HEK293 (cell line): ENCODE data around the gene UBB.
A peak's percentile ranks its signal among the peaks of the same experiment; 100 is the strongest.

Experiments used
- MZF1 ChIP-seq: fragments of 450-650 bp; formaldehyde crosslinking; IDR thresholded peaks from 2 replicates; pipeline ENCODE4 v1.5.1; 2017; ENCODE audit warnings: missing biosample characterization, missing genetic modification characterization, borderline replicate concordance
- SCRT2 ChIP-seq: fragments of 450-650 bp; formaldehyde crosslinking; IDR thresholded peaks from 2 replicates; pipeline ENCODE4 v1.5.1; 2016; ENCODE audit warnings: missing biosample characterization, missing genetic modification characterization
- SP2 ChIP-seq: fragments of 450-650 bp; formaldehyde crosslinking; IDR thresholded peaks from 2 replicates; pipeline ENCODE4 v1.5.1; 2016; ENCODE audit warnings: missing biosample characterization, missing genetic modification characterization
- ZFP69B ChIP-seq: fragments of 450-650 bp; formaldehyde crosslinking; IDR thresholded peaks from 2 replicates; pipeline ENCODE4 v1.5.1; 2016; ENCODE audit warnings: missing biosample characterization, missing genetic modification characterization
- ZNF10 ChIP-seq: fragments of 450-650 bp; formaldehyde crosslinking; IDR thresholded peaks from 2 replicates; pipeline ENCODE4 v1.5.1; 2017; ENCODE audit warnings: missing biosample characterization, missing genetic modification characterization
- ZNF202 ChIP-seq: fragments of 450-650 bp; formaldehyde crosslinking; IDR thresholded peaks from 2 replicates; pipeline ENCODE4 v1.5.1; 2016; ENCODE audit warnings: missing biosample characterization, missing genetic modification characterization, borderline replicate concordance
- ZNF266 ChIP-seq: fragments of 450-650 bp; formaldehyde crosslinking; IDR thresholded peaks from 2 replicates; pipeline ENCODE4 v1.5.1; 2016; ENCODE audit warnings: missing biosample characterization, missing genetic modification characterization, low read depth
- ZNF394 ChIP-seq: fragments of 450-650 bp; formaldehyde crosslinking; IDR thresholded peaks from 2 replicates; pipeline ENCODE4 v1.5.1; 2016; ENCODE audit warnings: missing biosample characterization, missing genetic modification characterization, mild to moderate bottlenecking, moderate library complexity, borderline replicate concordance
- ZNF514 ChIP-seq: fragments of 450-650 bp; formaldehyde crosslinking; IDR thresholded peaks from 2 replicates; pipeline ENCODE4 v1.5.1; 2016; ENCODE audit warnings: missing biosample characterization, missing genetic modification characterization
- ZNF521 ChIP-seq: fragments of 450-650 bp; formaldehyde crosslinking; IDR thresholded peaks from 2 replicates; pipeline ENCODE4 v1.5.1; 2017; ENCODE audit warnings: missing biosample characterization, mild to moderate bottlenecking, missing genetic modification characterization
- ZNF529 ChIP-seq: fragments of 450-650 bp; formaldehyde crosslinking; IDR thresholded peaks from 2 replicates; pipeline ENCODE4 v1.5.1; 2017; ENCODE audit warnings: missing genetic modification characterization, missing biosample characterization; ENCODE audit not compliant: insufficient replicate concordance
- ZNF549 ChIP-seq: fragments of 450-650 bp; IDR thresholded peaks from 2 replicates; pipeline ENCODE4 v1.5.1; 2018; ENCODE audit warnings: missing biosample characterization, missing genetic modification characterization, mild to moderate bottlenecking, inconsistent platforms, moderate library complexity
- TF ChIP-seq, protein P1 (sequence below): fragments of 450-650 bp; formaldehyde crosslinking; IDR thresholded peaks from 2 replicates; pipeline ENCODE4 v1.5.1; 2016; ENCODE audit warnings: missing biosample characterization, missing genetic modification characterization, borderline replicate concordance
- TF ChIP-seq, protein P2 (sequence below): fragments of 450-650 bp; formaldehyde crosslinking; conservative IDR thresholded peaks from 2 replicates; pipeline ENCODE4 v1.5.1; 2016; ENCODE audit warnings: low read depth, missing biosample characterization, missing genetic modification characterization
- TF ChIP-seq, protein P3 (sequence below): fragments of 450-650 bp; formaldehyde crosslinking; IDR thresholded peaks from 2 replicates; pipeline ENCODE4 v1.5.1; 2016; ENCODE audit warnings: missing biosample characterization, missing genetic modification characterization
- TF ChIP-seq, protein P4 (sequence below): fragments of 450-650 bp; formaldehyde crosslinking; IDR thresholded peaks from 2 replicates; pipeline ENCODE4 v1.5.1; 2016; ENCODE audit warnings: missing biosample characterization, missing genetic modification characterization
- TF ChIP-seq, protein P5 (sequence below): fragments of 450-650 bp; formaldehyde crosslinking; IDR thresholded peaks from 2 replicates; pipeline ENCODE4 v1.5.1; 2016; ENCODE audit warnings: missing biosample characterization, missing genetic modification characterization
- TF ChIP-seq, protein P6 (sequence below): fragments of 450-650 bp; formaldehyde crosslinking; IDR thresholded peaks from 2 replicates; pipeline ENCODE4 v1.5.1; 2016; ENCODE audit warnings: missing biosample characterization, missing genetic modification characterization
- TF ChIP-seq, protein P7 (sequence below): fragments of 450-650 bp; formaldehyde crosslinking; IDR thresholded peaks from 2 replicates; pipeline ENCODE4 v1.5.0; 2017; ENCODE audit warnings: missing biosample characterization, missing genetic modification characterization, borderline replicate concordance
- TF ChIP-seq, protein P8 (sequence below): fragments of 450-650 bp; formaldehyde crosslinking; IDR thresholded peaks from 2 replicates; pipeline ENCODE4 v1.5.1; 2017; ENCODE audit warnings: missing biosample characterization, missing genetic modification characterization

The UBB gene

DNA sequence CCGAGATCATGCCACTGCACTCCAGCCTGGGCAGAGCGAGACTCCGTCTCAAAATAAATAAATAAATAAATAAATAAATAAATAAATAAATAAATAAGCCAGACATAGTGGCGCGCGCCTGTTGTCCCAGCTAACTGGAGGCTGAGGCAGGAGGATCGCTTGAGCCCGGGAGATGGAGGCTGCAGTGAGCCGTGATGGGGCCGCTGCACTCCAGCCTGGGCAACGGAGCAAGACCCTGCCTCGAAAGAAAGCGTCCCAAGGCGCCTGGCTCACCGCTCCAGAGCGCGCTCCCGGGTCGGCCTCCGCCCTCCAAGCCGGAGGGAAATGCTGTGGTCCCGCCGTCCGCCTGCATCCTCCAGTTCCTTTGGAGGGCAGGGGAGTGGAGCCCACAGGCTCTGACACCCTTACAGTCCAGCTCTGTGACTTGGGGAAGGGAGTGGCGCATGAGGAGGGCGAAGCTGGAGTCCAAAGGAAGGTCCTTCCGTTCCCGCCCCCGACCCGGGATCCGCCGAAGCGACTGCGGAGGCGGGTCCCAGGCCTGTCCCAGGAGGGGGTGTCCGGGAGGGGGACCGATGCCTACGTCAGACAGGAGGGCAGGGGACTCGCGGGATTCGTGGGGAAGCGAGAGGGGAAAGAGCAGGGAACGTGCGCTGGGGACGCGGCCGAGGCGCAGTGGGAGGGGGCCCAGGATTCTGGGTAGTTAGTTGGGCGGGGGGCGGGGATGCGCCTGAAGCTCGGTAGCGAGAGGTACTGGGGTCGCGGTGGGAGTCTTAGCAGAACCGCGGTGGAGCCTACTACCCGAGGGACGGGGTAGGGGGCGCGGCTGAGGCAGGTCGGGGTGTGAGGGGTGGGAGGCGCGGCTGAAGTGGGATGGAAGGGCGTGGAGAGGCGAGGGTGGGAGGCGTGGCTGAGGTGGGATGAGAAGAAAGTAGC is 26.1 kb downstream of the UBB start (continued):
- TF ChIP-seq, protein P1, sequence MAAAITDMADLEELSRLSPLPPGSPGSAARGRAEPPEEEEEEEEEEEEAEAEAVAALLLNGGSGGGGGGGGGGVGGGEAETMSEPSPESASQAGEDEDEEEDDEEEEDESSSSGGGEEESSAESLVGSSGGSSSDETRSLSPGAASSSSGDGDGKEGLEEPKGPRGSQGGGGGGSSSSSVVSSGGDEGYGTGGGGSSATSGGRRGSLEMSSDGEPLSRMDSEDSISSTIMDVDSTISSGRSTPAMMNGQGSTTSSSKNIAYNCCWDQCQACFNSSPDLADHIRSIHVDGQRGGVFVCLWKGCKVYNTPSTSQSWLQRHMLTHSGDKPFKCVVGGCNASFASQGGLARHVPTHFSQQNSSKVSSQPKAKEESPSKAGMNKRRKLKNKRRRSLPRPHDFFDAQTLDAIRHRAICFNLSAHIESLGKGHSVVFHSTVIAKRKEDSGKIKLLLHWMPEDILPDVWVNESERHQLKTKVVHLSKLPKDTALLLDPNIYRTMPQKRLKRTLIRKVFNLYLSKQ (tag by site-specific recombination), result peak; percentile 90
- TF ChIP-seq ZNF394, result peak; percentile 99
- TF ChIP-seq, protein P2, sequence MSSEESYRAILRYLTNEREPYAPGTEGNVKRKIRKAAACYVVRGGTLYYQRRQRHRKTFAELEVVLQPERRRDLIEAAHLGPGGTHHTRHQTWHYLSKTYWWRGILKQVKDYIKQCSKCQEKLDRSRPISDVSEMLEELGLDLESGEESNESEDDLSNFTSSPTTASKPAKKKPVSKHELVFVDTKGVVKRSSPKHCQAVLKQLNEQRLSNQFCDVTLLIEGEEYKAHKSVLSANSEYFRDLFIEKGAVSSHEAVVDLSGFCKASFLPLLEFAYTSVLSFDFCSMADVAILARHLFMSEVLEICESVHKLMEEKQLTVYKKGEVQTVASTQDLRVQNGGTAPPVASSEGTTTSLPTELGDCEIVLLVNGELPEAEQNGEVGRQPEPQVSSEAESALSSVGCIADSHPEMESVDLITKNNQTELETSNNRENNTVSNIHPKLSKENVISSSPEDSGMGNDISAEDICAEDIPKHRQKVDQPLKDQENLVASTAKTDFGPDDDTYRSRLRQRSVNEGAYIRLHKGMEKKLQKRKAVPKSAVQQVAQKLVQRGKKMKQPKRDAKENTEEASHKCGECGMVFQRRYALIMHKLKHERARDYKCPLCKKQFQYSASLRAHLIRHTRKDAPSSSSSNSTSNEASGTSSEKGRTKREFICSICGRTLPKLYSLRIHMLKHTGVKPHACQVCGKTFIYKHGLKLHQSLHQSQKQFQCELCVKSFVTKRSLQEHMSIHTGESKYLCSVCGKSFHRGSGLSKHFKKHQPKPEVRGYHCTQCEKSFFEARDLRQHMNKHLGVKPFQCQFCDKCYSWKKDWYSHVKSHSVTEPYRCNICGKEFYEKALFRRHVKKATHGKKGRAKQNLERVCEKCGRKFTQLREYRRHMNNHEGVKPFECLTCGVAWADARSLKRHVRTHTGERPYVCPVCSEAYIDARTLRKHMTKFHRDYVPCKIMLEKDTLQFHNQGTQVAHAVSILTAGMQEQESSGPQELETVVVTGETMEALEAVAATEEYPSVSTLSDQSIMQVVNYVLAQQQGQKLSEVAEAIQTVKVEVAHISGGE (tag by site-specific recombination), result peak; percentile 80
- TF ChIP-seq, protein P3, sequence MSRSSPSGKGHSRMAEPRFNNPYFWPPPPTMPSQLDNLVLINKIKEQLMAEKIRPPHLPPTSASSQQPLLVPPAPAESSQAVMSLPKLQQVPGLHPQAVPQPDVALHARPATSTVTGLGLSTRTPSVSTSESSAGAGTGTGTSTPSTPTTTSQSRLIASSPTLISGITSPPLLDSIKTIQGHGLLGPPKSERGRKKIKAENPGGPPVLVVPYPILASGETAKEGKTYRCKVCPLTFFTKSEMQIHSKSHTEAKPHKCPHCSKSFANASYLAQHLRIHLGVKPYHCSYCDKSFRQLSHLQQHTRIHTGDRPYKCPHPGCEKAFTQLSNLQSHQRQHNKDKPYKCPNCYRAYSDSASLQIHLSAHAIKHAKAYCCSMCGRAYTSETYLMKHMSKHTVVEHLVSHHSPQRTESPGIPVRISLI (tag by site-specific recombination), result no peak
- TF ChIP-seq ZNF521, result no peak
- TF ChIP-seq, protein P4, sequence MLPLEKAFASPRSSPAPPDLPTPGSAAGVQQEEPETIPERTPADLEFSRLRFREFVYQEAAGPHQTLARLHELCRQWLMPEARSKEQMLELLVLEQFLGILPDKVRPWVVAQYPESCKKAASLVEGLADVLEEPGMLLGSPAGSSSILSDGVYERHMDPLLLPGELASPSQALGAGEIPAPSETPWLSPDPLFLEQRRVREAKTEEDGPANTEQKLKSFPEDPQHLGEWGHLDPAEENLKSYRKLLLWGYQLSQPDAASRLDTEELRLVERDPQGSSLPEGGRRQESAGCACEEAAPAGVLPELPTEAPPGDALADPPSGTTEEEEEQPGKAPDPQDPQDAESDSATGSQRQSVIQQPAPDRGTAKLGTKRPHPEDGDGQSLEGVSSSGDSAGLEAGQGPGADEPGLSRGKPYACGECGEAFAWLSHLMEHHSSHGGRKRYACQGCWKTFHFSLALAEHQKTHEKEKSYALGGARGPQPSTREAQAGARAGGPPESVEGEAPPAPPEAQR (tag by site-specific recombination), result no peak
- TF ChIP-seq SP2 (tag by site-specific recombination), result peak; percentile 82
- 0 out of 2 replicates have a peak, but pooled peaks have one; percentile 45 for TF ChIP-seq ZNF514 (tag by site-specific recombination)
- peak; percentile 95 for TF ChIP-seq ZNF266 (tag by site-specific recombination)
- TF ChIP-seq, protein P5, sequence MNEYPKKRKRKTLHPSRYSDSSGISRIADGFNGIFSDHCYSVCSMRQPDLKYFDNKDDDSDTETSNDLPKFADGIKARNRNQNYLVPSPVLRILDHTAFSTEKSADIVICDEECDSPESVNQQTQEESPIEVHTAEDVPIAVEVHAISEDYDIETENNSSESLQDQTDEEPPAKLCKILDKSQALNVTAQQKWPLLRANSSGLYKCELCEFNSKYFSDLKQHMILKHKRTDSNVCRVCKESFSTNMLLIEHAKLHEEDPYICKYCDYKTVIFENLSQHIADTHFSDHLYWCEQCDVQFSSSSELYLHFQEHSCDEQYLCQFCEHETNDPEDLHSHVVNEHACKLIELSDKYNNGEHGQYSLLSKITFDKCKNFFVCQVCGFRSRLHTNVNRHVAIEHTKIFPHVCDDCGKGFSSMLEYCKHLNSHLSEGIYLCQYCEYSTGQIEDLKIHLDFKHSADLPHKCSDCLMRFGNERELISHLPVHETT (tag by site-specific recombination), result peak; percentile 84; the same call in 1 of the 2 replicates
- TF ChIP-seq ZNF202, result peak; percentile 96
- TF ChIP-seq, protein P6, sequence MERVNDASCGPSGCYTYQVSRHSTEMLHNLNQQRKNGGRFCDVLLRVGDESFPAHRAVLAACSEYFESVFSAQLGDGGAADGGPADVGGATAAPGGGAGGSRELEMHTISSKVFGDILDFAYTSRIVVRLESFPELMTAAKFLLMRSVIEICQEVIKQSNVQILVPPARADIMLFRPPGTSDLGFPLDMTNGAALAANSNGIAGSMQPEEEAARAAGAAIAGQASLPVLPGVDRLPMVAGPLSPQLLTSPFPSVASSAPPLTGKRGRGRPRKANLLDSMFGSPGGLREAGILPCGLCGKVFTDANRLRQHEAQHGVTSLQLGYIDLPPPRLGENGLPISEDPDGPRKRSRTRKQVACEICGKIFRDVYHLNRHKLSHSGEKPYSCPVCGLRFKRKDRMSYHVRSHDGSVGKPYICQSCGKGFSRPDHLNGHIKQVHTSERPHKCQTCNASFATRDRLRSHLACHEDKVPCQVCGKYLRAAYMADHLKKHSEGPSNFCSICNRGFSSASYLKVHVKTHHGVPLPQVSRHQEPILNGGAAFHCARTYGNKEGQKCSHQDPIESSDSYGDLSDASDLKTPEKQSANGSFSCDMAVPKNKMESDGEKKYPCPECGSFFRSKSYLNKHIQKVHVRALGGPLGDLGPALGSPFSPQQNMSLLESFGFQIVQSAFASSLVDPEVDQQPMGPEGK (tag by site-specific recombination), result peak; percentile 93
- TF ChIP-seq MZF1 (tag by site-specific recombination), result peak; percentile 45; the same call in 1 of the 2 replicates
- TF ChIP-seq, protein P7, sequence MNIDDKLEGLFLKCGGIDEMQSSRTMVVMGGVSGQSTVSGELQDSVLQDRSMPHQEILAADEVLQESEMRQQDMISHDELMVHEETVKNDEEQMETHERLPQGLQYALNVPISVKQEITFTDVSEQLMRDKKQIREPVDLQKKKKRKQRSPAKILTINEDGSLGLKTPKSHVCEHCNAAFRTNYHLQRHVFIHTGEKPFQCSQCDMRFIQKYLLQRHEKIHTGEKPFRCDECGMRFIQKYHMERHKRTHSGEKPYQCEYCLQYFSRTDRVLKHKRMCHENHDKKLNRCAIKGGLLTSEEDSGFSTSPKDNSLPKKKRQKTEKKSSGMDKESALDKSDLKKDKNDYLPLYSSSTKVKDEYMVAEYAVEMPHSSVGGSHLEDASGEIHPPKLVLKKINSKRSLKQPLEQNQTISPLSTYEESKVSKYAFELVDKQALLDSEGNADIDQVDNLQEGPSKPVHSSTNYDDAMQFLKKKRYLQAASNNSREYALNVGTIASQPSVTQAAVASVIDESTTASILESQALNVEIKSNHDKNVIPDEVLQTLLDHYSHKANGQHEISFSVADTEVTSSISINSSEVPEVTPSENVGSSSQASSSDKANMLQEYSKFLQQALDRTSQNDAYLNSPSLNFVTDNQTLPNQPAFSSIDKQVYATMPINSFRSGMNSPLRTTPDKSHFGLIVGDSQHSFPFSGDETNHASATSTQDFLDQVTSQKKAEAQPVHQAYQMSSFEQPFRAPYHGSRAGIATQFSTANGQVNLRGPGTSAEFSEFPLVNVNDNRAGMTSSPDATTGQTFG (tag by site-specific recombination), result no peak
- peak; percentile 59 for TF ChIP-seq ZNF529 (tag by site-specific recombination)
- TF ChIP-seq SCRT2 (tag by site-specific recombination), result 0 out of 2 replicates have a peak, but pooled peaks have one; percentile 9
- no peak for TF ChIP-seq ZNF549 (tag by site-specific recombination)
- TF ChIP-seq ZFP69B, result peak; percentile 73; the same call in 1 of the 2 replicates
- no peak for TF ChIP-seq ZNF10 (tag by site-specific recombination)
- TF ChIP-seq, protein P8, sequence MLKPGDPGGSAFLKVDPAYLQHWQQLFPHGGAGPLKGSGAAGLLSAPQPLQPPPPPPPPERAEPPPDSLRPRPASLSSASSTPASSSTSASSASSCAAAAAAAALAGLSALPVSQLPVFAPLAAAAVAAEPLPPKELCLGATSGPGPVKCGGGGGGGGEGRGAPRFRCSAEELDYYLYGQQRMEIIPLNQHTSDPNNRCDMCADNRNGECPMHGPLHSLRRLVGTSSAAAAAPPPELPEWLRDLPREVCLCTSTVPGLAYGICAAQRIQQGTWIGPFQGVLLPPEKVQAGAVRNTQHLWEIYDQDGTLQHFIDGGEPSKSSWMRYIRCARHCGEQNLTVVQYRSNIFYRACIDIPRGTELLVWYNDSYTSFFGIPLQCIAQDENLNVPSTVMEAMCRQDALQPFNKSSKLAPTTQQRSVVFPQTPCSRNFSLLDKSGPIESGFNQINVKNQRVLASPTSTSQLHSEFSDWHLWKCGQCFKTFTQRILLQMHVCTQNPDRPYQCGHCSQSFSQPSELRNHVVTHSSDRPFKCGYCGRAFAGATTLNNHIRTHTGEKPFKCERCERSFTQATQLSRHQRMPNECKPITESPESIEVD, result no peak
